Neural progenitor cell (in vitro differentiated cells): ENCODE results near the gene BZW1.

Experiments used
- CTCF ChIP-seq: fragments of 200-600 bp; sonication (generic); IDR thresholded peaks from 2 replicates; pipeline ENCODE4 v1.5.1; 2017; ENCODE audit warnings: antibody characterized with exemption, mild to moderate bottlenecking
- EZH2 ChIP-seq: fragments of 200-600 bp; sonication (generic); IDR thresholded peaks from 2 replicates; pipeline ENCODE4 v1.6.1; 2017; ENCODE audit warnings: antibody characterized with exemption, mild to moderate bottlenecking, moderate library complexity

GRCh38 chr2:200797242-200797770 is 14.4 kb upstream of the BZW1 start:
- no peak for TF ChIP-seq CTCF
- no peak for TF ChIP-seq EZH2
